Measurements from ENCODE around the gene ADAMTS6.

ADAMTS6 gene

GRCh38 chr5:65478336-65478735, 3.4 kb downstream of the ADAMTS6 start:
- H3K27ac ChIP-seq (ENCODE audit: low read depth, low read length), result no peak overlapping the region
- H3K9ac ChIP-seq (ENCODE audit: low read length), result no peak overlapping the region
- TF ChIP-seq EZH2phosphoT487 (conservative IDR thresholded peaks at IDR 0.05; ENCODE audit: low read length), result no peak
- TF ChIP-seq CTCF (IDR thresholded peaks at IDR 0.05; ENCODE audit: insufficient read depth, low read length, poor library complexity, severe bottlenecking), result no peak
- H4K20me1 ChIP-seq (ENCODE audit: low read depth, low read length), result no peaks in the 10 kb centered on the region
- H3K27me3 ChIP-seq (ENCODE audit: low read length), result no peaks in the 10 kb centered on the region
- H3K4me3 ChIP-seq (ENCODE audit: insufficient read depth, low read length, poor library complexity, severe bottlenecking), result no peak overlapping the region
- peaks cover 3% of the 10 kb centered on the region for H3F3A ChIP-seq (ENCODE audit: insufficient read depth)
- H3K36me3 ChIP-seq (ENCODE audit: low read length), result no peaks in the 10 kb centered on the region
- H3K9me2 ChIP-seq (replicated peaks; ENCODE audit: insufficient read depth, low read length), result no peaks in the 10 kb centered on the region
- H3K79me2 ChIP-seq (ENCODE audit: insufficient read depth, low read length), result no peaks in the 10 kb centered on the region
- H3K9me3 ChIP-seq (ENCODE audit: insufficient read depth, low read length), result no peaks in the 10 kb centered on the region
- H2AFZ ChIP-seq (ENCODE audit: low read depth, low read length, severe bottlenecking), result no peak overlapping the region
- no peak overlapping the region for H3K4me2 ChIP-seq (ENCODE audit: low read depth, low read length, poor library complexity, severe bottlenecking)

GRCh38 chr5:65475895-65476294, 5.8 kb downstream of the ADAMTS6 start:
- no peaks in the 10 kb centered on the region for H3K27me3 ChIP-seq (ENCODE audit: low read length)
- no peak overlapping the region for H2AFZ ChIP-seq (ENCODE audit: low read depth, low read length, severe bottlenecking)
- H3K79me2 ChIP-seq (ENCODE audit: insufficient read depth, low read length), result no peaks in the 10 kb centered on the region
- no peak for TF ChIP-seq CTCF (IDR thresholded peaks at IDR 0.05; ENCODE audit: insufficient read depth, low read length, poor library complexity, severe bottlenecking)
- TF ChIP-seq EZH2phosphoT487 (conservative IDR thresholded peaks at IDR 0.05; ENCODE audit: low read length), result no peak
- no peak overlapping the region for H3K4me2 ChIP-seq (ENCODE audit: low read depth, low read length, poor library complexity, severe bottlenecking)
- no peaks in the 10 kb centered on the region for H3K9me2 ChIP-seq (replicated peaks; ENCODE audit: insufficient read depth, low read length)
- no peak overlapping the region for H3K27ac ChIP-seq (ENCODE audit: low read depth, low read length)
- H3F3A ChIP-seq (ENCODE audit: insufficient read depth), result no peaks in the 10 kb centered on the region
- no peak overlapping the region for H3K9ac ChIP-seq (ENCODE audit: low read length)
- no peak overlapping the region for H3K4me3 ChIP-seq (ENCODE audit: insufficient read depth, low read length, poor library complexity, severe bottlenecking)
- H3K36me3 ChIP-seq (ENCODE audit: low read length), result no peaks in the 10 kb centered on the region
- H3K9me3 ChIP-seq (ENCODE audit: insufficient read depth, low read length), result no peaks in the 10 kb centered on the region
- no peaks in the 10 kb centered on the region for H4K20me1 ChIP-seq (ENCODE audit: low read depth, low read length)

- Histone ChIP-seq H3K36me3 (ENCODE audit: low read length) (no peaks in the 10 kb centered on the region), H3K4me3 (ENCODE audit: insufficient read depth, low read length, poor library complexity, severe bottlenecking) (no peak overlapping the region), H4K20me1 (ENCODE audit: low read depth, low read length) (no peaks in the 10 kb centered on the region), H3K9ac (ENCODE audit: low read length) (no peak overlapping the region), H3K9me2 (replicated peaks; ENCODE audit: insufficient read depth, low read length) (no peaks in the 10 kb centered on the region), H3K79me2 (ENCODE audit: insufficient read depth, low read length) (no peaks in the 10 kb centered on the region), H3K9me3 (ENCODE audit: insufficient read depth, low read length) (no peaks in the 10 kb centered on the region), H3F3A (ENCODE audit: insufficient read depth) (no peaks in the 10 kb centered on the region), H2AFZ (ENCODE audit: low read depth, low read length, severe bottlenecking) (no peak overlapping the region), H3K27me3 (ENCODE audit: low read length) (no peaks in the 10 kb centered on the region), H3K4me2 (ENCODE audit: low read depth, low read length, poor library complexity, severe bottlenecking) (no peak overlapping the region), H3K27ac (ENCODE audit: low read depth, low read length) (no peak overlapping the region)
- TF ChIP-seq CTCF (IDR thresholded peaks at IDR 0.05; ENCODE audit: insufficient read depth, low read length, poor library complexity, severe bottlenecking) (no peak), EZH2phosphoT487 (conservative IDR thresholded peaks at IDR 0.05; ENCODE audit: low read length) (no peak)
These were observed 6.4 kb downstream of the ADAMTS6 start for GRCh38 chr5:65475336-65475735.

All from SU-DHL-6 (cell line).